G401.6 (cell line): ENCODE results near the gene EDA.

Experiments used
- FAIRE-seq: peaks from 2 replicates; lab custom pipeline; 2012; peaks lifted over from hg19 to GRCh38; lab: Jason Lieb, UNC

The EDA gene

GRCh38 chrX:70026851-70027200, 410.9 kb downstream of the EDA start:
- FAIRE-seq: no peak

GRCh38 chrX:70029863-70030262, 413.9 kb downstream of the EDA start:
- FAIRE-seq: no peak

- FAIRE-seq: no peak
Measured at GRCh38 chrX:70030301-70030767, 414.4 kb downstream of the EDA start.

GRCh38 chrX:70032792-70033191, 416.9 kb downstream of the EDA start:
- FAIRE-seq: no peak

- FAIRE-seq: no peak
Measured at GRCh38 chrX:70033348-70034051, 417.6 kb downstream of the EDA start.

- FAIRE-seq: no peak
Measured at GRCh38 chrX:70034646-70035045, 418.7 kb downstream of the EDA start.

- FAIRE-seq: no peak
Measured at GRCh38 chrX:70038515-70038914, 422.6 kb downstream of the EDA start.

- FAIRE-seq: no peak
Measured at GRCh38 chrX:70038951-70039350, 423.0 kb downstream of the EDA start.

- FAIRE-seq: no peak
Measured at GRCh38 chrX:70039758-70040157, 423.8 kb downstream of the EDA start.

GRCh38 chrX:70041993-70042392, 426.1 kb downstream of the EDA start:
- FAIRE-seq: no peak

GRCh38 chrX:70042399-70043371, 426.8 kb downstream of the EDA start:
- no peak for FAIRE-seq

GRCh38 chrX:70043685-70044084, 427.8 kb downstream of the EDA start:
- FAIRE-seq: no peak

- FAIRE-seq: no peak
Measured at GRCh38 chrX:70044541-70045245, 428.8 kb downstream of the EDA start.

- FAIRE-seq: no peak
Measured at GRCh38 chrX:70046978-70047377, 431.1 kb downstream of the EDA start.

- FAIRE-seq: no peak
Measured at GRCh38 chrX:70049406-70049805, 433.5 kb downstream of the EDA start.

GRCh38 chrX:70049925-70050324, 434.0 kb downstream of the EDA start, which contains the start of gene AWAT2:
AWAT2 (minus strand) TSS chrX:70049938; CDS start chrX:70049932, 6 bp downstream.
- no peak for FAIRE-seq

- no peak for FAIRE-seq
Measured at GRCh38 chrX:70052895-70053615, 437.1 kb downstream of the EDA start.

GRCh38 chrX:70054391-70054790, 438.5 kb downstream of the EDA start:
- no peak for FAIRE-seq

- FAIRE-seq: no peak
Measured at GRCh38 chrX:70062076-70062475, 446.2 kb downstream of the EDA start, which contains the start of gene OTUD6A. OTUD6A (plus strand) TSS chrX:70062457; CDS start chrX:70062525, 68 bp downstream.

GRCh38 chrX:70062961-70063550, 447.1 kb downstream of the EDA start:
- FAIRE-seq: no peak

- FAIRE-seq: no peak
Measured at GRCh38 chrX:70066646-70067045, 450.7 kb downstream of the EDA start.
